HepG2 (cell line): ENCODE results near the gene ZNF444. TPM values are rescaled to one million over a fixed set of nuclear protein-coding genes. Genes with fewer than 3 reads are reported as not detected.

Source experiments
- AHDC1 ChIP-seq: sonication (generic); formaldehyde crosslinking; IDR thresholded peaks from 2 replicates; pipeline ENCODE4 v1.5.1; 2020; ENCODE audit warnings: mild to moderate bottlenecking, missing genetic modification reagents, borderline replicate concordance
- BCLAF1 ChIP-seq: fragments of 450-650 bp; IDR thresholded peaks from 2 replicates; pipeline ENCODE4 v1.6.1; 2017; ENCODE audit warnings: mild to moderate bottlenecking
- MXD4 ChIP-seq: IDR thresholded peaks from 2 replicates; pipeline ENCODE4 v1.6.1; 2016; ENCODE audit warnings: mild to moderate bottlenecking, missing biosample characterization, missing genetic modification reagents
- ZBTB40 ChIP-seq, 2 experiments: fragments of 450-650 bp in 1 of 2; sonication (generic) in 1 of 2; formaldehyde crosslinking in 1 of 2; IDR thresholded peaks; 2 replicates each; pipeline versions ENCODE4 v1.6.1 to v1.8.0; 2016 to 2022; ENCODE audit warnings: antibody characterized with exemption in 1 of 2, mild to moderate bottlenecking in 1 of 2, missing genetic modification reagents in 1 of 2
- ZNF280D ChIP-seq: sonication (generic); formaldehyde crosslinking; IDR thresholded peaks from 2 replicates; pipeline ENCODE4 v1.5.1; 2020; ENCODE audit warnings: mild to moderate bottlenecking, missing genetic modification reagents
- ZNF672 ChIP-seq: sonication (generic); formaldehyde crosslinking; IDR thresholded peaks from 2 replicates; pipeline ENCODE4 v1.8.1; 2022; ENCODE audit warnings: missing genetic modification reagents
- polyA plus RNA-seq, 8 experiments: library from polyadenylated mRNA; depleted of rRNA in 3 of 8; stranded (reverse) in 7 of 8; unstranded in 1 of 8; fragments of >200 nt; fragmentation: Illumina TruSeq in 4 of 8; extraction: Trizol in 4 of 8; gene quantifications; 2 replicates each; pipeline versions ENCODE4 v1.2.1 to v1.2.3, GENCODE V29; 2011 to 2016; ENCODE audit warnings: low read depth in 4 of 8, missing spikeins in 1 of 8, mixed read lengths in 1 of 8; ENCODE audit not compliant: insufficient read depth in 1 of 8
- total RNA-seq, 5 experiments: library from RNA; depleted of rRNA; stranded (reverse); fragments of >200 nt; fragmentation: Illumina TruSeq; extraction: Trizol; gene quantifications; 2 replicates each; pipeline ENCODE4 v1.2.3, GENCODE V29; 2016; ENCODE audit warnings: low read depth in 1 of 5

The ZNF444 gene
- total and polyA plus RNA-seq, 2 of the 13 experiments (the other 11 are each of a cell fraction or from before 2014, with no cell fraction given) = 27.4 to 30.3 TPM

GRCh38 chr19:56105090-56105701 lies 35.9 kb upstream of the ZNF444 start (continued):
- TF ChIP-seq BCLAF1 (no peak), ZNF280D (CRISPR knock-in tag) (no peak), ZBTB40 (IDR thresholded peaks at IDR 0.05) (no peak), ZBTB40 (CRISPR knock-in tag; IDR thresholded peaks at IDR 0.05) (no peak), MXD4 (CRISPR knock-in tag) (no peak), AHDC1 (CRISPR knock-in tag) (no peak), ZNF672 (no peak)
